ENCODE measurements around the gene KIF18B.

Gene KIF18B

DNA sequence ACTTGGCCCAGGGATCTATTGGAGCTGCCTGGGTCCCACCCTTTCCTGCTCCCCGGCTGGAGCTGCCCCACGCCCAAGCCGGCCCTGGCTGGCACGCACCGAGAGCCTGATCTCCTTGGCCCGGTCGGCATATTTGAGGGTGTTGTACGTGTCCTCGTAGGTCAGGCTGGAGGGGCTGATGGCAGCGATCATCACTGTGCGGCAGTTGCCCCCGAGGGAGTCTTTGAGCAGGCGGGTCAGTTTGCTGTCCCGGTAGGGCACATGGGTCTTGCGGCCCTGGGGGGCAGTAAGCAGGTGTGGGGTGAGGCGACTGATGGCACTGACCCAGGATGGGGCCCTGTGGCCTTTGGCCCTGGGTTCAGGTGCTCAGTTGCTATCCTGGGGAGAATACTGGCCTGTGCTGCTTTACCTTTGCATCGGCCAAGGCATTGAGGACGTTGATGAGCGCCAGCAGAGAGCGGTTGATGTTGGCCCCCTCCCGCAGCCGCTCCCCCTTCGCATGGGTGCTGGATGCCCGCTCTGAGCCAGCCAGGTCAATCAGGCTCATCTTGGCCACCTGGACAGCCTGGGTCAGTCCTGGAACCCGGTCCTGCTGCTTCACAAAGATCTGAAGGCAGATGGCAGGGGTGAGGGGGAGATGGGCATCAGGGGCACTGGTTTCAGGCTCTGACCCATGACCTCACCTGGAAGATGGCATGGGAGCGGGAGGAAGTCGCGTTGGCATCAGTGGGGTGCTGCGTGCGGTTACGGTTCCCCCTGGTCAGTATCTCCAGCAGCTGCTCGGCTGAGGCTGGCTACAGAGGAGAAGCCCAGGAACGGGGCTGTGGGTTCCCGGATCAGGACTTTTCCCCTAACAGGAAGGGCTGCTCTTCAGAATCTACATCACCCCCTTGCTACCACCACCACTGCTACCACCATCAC, 13.5 kb downstream of the KIF18B start:
- 96% methylated on average over 34 of the region's 34 CpGs for WGBS
- no peaks in the 10 kb centered on the region for H3K9me3 ChIP-seq (ENCODE audit: insufficient read depth, low read depth, low read length)
- no peaks in the 10 kb centered on the region for H3K27me3 ChIP-seq (ENCODE audit: insufficient read depth, low read length)
- no peak overlapping the region for H3K9ac ChIP-seq (ENCODE audit: low read depth, low read length)
- peaks cover 87% of the 10 kb centered on the region for H3K36me3 ChIP-seq (ENCODE audit: insufficient read depth, low read length)
- H3K27ac ChIP-seq (ENCODE audit: low read depth, low read length) = no peak overlapping the region
- H3K4me3 ChIP-seq (ENCODE audit: low read length) = no peak overlapping the region
- no peaks in the 10 kb centered on the region for H3K4me1 ChIP-seq (ENCODE audit: insufficient read depth, low read length)

DNA sequence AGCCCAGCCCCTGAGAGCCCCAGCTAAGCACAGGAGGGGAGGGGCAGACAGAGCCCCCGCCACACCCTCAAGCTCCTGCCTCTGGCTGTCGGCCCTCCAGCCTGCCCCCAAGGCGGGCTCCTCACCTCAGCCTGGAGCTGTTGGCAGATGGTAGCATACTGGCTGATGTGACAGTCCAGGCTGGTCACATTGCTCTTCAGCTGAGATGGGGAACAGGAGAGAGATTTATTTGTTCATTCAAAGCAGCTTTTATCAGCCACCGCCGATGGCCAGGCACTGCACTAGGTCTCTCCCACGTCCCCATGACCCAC, 14.8 kb downstream of the KIF18B start:
- 96% methylated on average over 6 of the region's 6 CpGs for WGBS
- H3K27me3 ChIP-seq (ENCODE audit: insufficient read depth, low read length) = no peaks in the 10 kb centered on the region
- no peak overlapping the region for H3K4me3 ChIP-seq (ENCODE audit: low read length)
- no peak overlapping the region for H3K27ac ChIP-seq (ENCODE audit: low read depth, low read length)
- no peak overlapping the region for H3K9ac ChIP-seq (ENCODE audit: low read depth, low read length)
- H3K36me3 ChIP-seq (ENCODE audit: insufficient read depth, low read length) = peaks cover 94% of the 10 kb centered on the region
- no peaks in the 10 kb centered on the region for H3K9me3 ChIP-seq (ENCODE audit: insufficient read depth, low read depth, low read length)
- H3K4me1 ChIP-seq (ENCODE audit: insufficient read depth, low read length) = no peaks in the 10 kb centered on the region

GRCh38 chr17:44932096-44932786, 15.3 kb downstream of the KIF18B start:
- 94% methylated on average over 8 of the region's 8 CpGs for WGBS
- no peak overlapping the region for H3K4me3 ChIP-seq (ENCODE audit: low read length)
- H3K27ac ChIP-seq (ENCODE audit: low read depth, low read length) = no peak overlapping the region
- H3K36me3 ChIP-seq (ENCODE audit: insufficient read depth, low read length) = peaks cover 94% of the 10 kb centered on the region
- H3K4me1 ChIP-seq (ENCODE audit: insufficient read depth, low read length) = no peaks in the 10 kb centered on the region
- H3K27me3 ChIP-seq (ENCODE audit: insufficient read depth, low read length) = no peaks in the 10 kb centered on the region
- no peak overlapping the region for H3K9ac ChIP-seq (ENCODE audit: low read depth, low read length)
- H3K9me3 ChIP-seq (ENCODE audit: insufficient read depth, low read depth, low read length) = no peaks in the 10 kb centered on the region

GRCh38 chr17:44931376-44931775, 16.2 kb downstream of the KIF18B start:
- Histone ChIP-seq H3K27ac (ENCODE audit: low read depth, low read length) (no peak overlapping the region), H3K9ac (ENCODE audit: low read depth, low read length) (no peak overlapping the region), H3K36me3 (ENCODE audit: insufficient read depth, low read length) (peaks cover 100% of the 10 kb centered on the region), H3K4me3 (ENCODE audit: low read length) (no peak overlapping the region), H3K27me3 (ENCODE audit: insufficient read depth, low read length) (no peaks in the 10 kb centered on the region), H3K9me3 (ENCODE audit: insufficient read depth, low read depth, low read length) (no peaks in the 10 kb centered on the region), H3K4me1 (ENCODE audit: insufficient read depth, low read length) (no peaks in the 10 kb centered on the region)
- 90% methylated on average over 5 of the region's 5 CpGs for WGBS

- Histone ChIP-seq H3K4me3 (ENCODE audit: low read length) (no peak overlapping the region), H3K36me3 (ENCODE audit: insufficient read depth, low read length) (peaks cover 100% of the 10 kb centered on the region), H3K27me3 (ENCODE audit: insufficient read depth, low read length) (no peaks in the 10 kb centered on the region), H3K4me1 (ENCODE audit: insufficient read depth, low read length) (no peaks in the 10 kb centered on the region), H3K27ac (ENCODE audit: low read depth, low read length) (no peak overlapping the region), H3K9me3 (ENCODE audit: insufficient read depth, low read depth, low read length) (no peaks in the 10 kb centered on the region), H3K9ac (ENCODE audit: low read depth, low read length) (no peak overlapping the region)
- 93% methylated on average over 6 of the region's 6 CpGs for WGBS
Measured at GRCh38 chr17:44930667-44931066, 16.9 kb downstream of the KIF18B start.

DNA sequence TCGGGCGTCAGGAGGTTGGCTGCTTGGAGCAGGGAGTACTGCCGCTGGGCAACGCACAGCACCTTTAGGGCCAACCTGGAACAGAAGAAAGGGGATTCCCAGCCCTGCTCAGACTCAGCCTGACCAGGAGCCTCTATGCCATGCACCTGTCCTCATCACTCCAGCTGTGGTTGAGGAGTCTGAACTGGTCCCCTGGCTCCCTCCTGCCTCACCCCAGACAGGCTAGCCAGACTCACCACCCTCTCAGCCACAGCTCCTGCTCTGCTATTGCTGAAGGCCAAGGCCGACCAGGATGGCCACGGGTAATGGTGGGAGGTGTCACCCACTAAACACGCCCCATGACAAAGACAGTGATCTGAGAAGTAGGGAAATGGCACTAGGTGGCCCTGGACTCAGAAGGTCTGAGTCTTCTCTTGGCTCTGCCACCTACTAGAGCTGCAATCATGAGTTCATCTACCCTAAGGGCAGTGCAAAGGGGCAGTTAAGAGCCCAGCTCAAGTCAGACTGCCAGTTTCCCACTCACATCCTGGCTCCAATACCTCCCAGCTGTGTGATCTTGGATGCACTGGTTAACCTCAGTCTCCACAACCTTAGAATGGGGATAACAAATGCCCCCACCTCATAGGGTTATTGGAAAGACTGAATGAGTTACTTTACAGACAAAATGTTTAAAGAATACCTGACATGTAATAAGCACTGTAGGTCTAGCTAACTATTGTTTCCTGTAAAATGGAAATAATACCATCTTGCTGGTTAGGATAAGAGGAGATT, 18.4 kb downstream of the KIF18B start:
- WGBS = 98% methylated on average over 7 of the region's 7 CpGs
- no peak overlapping the region for H3K9ac ChIP-seq (ENCODE audit: low read depth, low read length)
- H3K36me3 ChIP-seq (ENCODE audit: insufficient read depth, low read length) = peaks cover 87% of the 10 kb centered on the region

GRCh38 chr17:44928136-44928535, 19.4 kb downstream of the KIF18B start:
- no peak overlapping the region for H3K4me3 ChIP-seq (ENCODE audit: low read length)
- no peaks in the 10 kb centered on the region for H3K9me3 ChIP-seq (ENCODE audit: insufficient read depth, low read depth, low read length)
- peaks cover 77% of the 10 kb centered on the region for H3K36me3 ChIP-seq (ENCODE audit: insufficient read depth, low read length)
- 96% methylated on average over 15 of the region's 15 CpGs for WGBS
- H3K27ac ChIP-seq (ENCODE audit: low read depth, low read length) = no peak overlapping the region
- H3K9ac ChIP-seq (ENCODE audit: low read depth, low read length) = no peak overlapping the region
- H3K27me3 ChIP-seq (ENCODE audit: insufficient read depth, low read length) = no peaks in the 10 kb centered on the region
- H3K4me1 ChIP-seq (ENCODE audit: insufficient read depth, low read length) = no peaks in the 10 kb centered on the region

More for the DNA sequence above, 18.4 kb downstream of the KIF18B start:
- no peak overlapping the region for H3K27ac ChIP-seq (ENCODE audit: low read depth, low read length)
- no peak overlapping the region for H3K4me3 ChIP-seq (ENCODE audit: low read length)
- no peaks in the 10 kb centered on the region for H3K27me3 ChIP-seq (ENCODE audit: insufficient read depth, low read length)
- no peaks in the 10 kb centered on the region for H3K4me1 ChIP-seq (ENCODE audit: insufficient read depth, low read length)
- no peaks in the 10 kb centered on the region for H3K9me3 ChIP-seq (ENCODE audit: insufficient read depth, low read depth, low read length)

DNA sequence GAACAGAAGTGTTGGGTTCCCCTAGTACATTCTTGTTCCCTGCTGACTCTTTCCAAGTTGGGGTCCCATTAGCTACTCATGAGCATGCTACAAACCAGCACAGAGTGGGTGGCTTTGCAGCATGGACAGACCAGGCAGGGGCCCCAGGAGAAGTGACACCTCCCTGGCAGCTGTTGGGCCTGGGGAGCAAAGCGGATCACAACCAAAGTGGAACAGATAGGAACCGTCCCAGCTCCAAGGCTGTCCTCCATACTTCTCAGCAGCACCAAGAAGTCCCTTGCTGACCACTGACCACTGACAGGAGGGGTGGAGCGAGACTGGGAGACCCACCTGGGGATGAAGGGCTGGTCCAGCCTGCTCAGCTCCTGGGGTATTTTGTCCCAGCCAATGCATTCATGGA, 19.9 kb downstream of the KIF18B start:
- H3K36me3 ChIP-seq (ENCODE audit: insufficient read depth, low read length) = peaks cover 72% of the 10 kb centered on the region
- H3K4me1 ChIP-seq (ENCODE audit: insufficient read depth, low read length) = no peaks in the 10 kb centered on the region
- 92% methylated on average over 3 of the region's 3 CpGs for WGBS
- no peak overlapping the region for H3K9ac ChIP-seq (ENCODE audit: low read depth, low read length)
- H3K9me3 ChIP-seq (ENCODE audit: insufficient read depth, low read depth, low read length) = no peaks in the 10 kb centered on the region
- H3K27me3 ChIP-seq (ENCODE audit: insufficient read depth, low read length) = no peaks in the 10 kb centered on the region
- no peak overlapping the region for H3K4me3 ChIP-seq (ENCODE audit: low read length)
- no peak overlapping the region for H3K27ac ChIP-seq (ENCODE audit: low read depth, low read length)

GRCh38 chr17:44926821-44927525, 20.6 kb downstream of the KIF18B start:
- H3K9me3 ChIP-seq (ENCODE audit: insufficient read depth, low read depth, low read length) = no peaks in the 10 kb centered on the region
- H3K4me3 ChIP-seq (ENCODE audit: low read length) = no peak overlapping the region
- H3K27me3 ChIP-seq (ENCODE audit: insufficient read depth, low read length) = no peaks in the 10 kb centered on the region
- H3K27ac ChIP-seq (ENCODE audit: low read depth, low read length) = no peak overlapping the region
- WGBS = 95% methylated on average over 15 of the region's 15 CpGs
- no peaks in the 10 kb centered on the region for H3K4me1 ChIP-seq (ENCODE audit: insufficient read depth, low read length)
- H3K9ac ChIP-seq (ENCODE audit: low read depth, low read length) = no peak overlapping the region
- peaks cover 65% of the 10 kb centered on the region for H3K36me3 ChIP-seq (ENCODE audit: insufficient read depth, low read length)

DNA sequence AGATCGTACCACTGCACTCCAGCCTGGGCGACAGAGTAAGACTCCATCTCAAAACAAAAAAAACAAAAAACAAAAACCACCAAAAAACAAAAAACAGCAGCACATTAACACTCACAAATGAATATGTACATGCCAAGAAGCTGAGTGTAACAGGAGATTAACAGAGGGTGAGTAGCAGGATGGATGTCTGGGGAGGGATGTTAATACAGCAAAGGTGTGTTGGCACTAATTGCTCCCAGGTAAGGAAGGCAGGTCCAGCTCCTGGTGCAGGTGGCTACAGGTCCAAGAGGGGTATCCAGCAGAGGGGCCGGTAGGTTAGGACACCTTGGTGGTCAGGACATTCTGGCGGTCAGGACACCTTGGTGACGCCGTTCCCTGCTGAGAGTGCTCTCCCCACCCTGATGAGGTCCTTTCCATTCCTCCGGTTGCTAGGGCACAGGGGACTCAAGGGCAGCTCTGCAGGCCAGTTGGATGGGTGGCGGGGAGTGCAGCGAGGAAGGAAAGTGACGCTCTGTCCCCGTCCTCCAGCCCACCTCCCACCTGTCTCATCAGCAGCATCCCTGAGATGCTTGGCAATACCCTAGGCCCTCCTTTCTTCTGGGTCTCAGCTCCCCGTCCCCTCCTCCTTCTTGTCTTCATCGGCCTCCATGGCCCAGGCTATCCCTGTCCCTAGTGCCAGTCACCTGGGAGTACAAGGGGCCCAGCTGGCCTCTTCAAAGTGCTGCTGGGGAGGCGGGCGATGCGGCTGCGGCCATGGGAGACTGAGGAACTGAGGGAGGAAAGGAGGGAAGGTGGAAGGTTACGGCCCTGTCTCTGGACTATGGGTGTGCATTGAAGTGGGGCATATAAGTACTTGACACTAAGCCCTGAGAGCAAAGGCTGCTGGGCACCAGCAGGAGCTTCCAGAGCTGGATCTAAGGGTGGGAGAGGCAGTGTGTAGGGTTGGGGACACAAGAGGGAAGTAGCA, 21.6 kb downstream of the KIF18B start:
- Histone ChIP-seq H3K27ac (ENCODE audit: low read depth, low read length) (no peak overlapping the region), H3K36me3 (ENCODE audit: insufficient read depth, low read length) (peaks cover 55% of the 10 kb centered on the region), H3K4me3 (ENCODE audit: low read length) (no peak overlapping the region), H3K9ac (ENCODE audit: low read depth, low read length) (no peak overlapping the region), H3K4me1 (ENCODE audit: insufficient read depth, low read length) (peaks cover 4% of the 10 kb centered on the region; the same call in 1 of the 2 replicates), H3K27me3 (ENCODE audit: insufficient read depth, low read length) (no peaks in the 10 kb centered on the region), H3K9me3 (ENCODE audit: insufficient read depth, low read depth, low read length) (no peaks in the 10 kb centered on the region)
- 96% methylated on average over 18 of the region's 18 CpGs for WGBS
